Mucosa of descending colon (tissue), 3 donors: ENCODE results near the gene KRT73. TPM values are rescaled to one million over a fixed set of nuclear protein-coding genes. Genes with fewer than 3 reads are reported as not detected.

ENCODE experiments used
- ATAC-seq: fragments of 200-7000 bp; cut with Tn5 transposase; one replicate; pipeline ENCODE4 v1.9.1; 2020; ENCODE audit warnings: mild to moderate bottlenecking, moderate library complexity
- DNase-seq, 3 donors: peaks; one replicate each; pipeline ENCODE4 v3.0.0-alpha.2; 2020
- H3K36me3 ChIP-seq: fragments of 200-600 bp; one replicate; pipeline ENCODE4 v1.8.0; 2021; ENCODE audit warnings: low read depth, mild to moderate bottlenecking
- H3K4me1 ChIP-seq: fragments of 200-600 bp; one replicate; pipeline ENCODE4 v1.8.0; 2021; ENCODE audit warnings: low read depth, mild to moderate bottlenecking
- H3K4me3 ChIP-seq: fragments of 200-600 bp; one replicate; pipeline ENCODE4 v1.8.0; 2021; ENCODE audit warnings: mild to moderate bottlenecking
- H3K9me3 ChIP-seq: fragments of 200-600 bp; one replicate; pipeline ENCODE4 v1.8.0; 2021; ENCODE audit warnings: mild to moderate bottlenecking
- intact Hi-C, 2 donors: fragments of 100-400 bp; cut with DNase I in 1 of 2; cut with micrococcal nuclease in 1 of 2; formaldehyde crosslinking; loops; one replicate each; pipeline versions ENCODE4 v1.11.0 to v1.11.1; 2022; cut with DNase I, micrococcal nuclease
- total RNA-seq, 3 donors: library from RNA; stranded (reverse); fragmentation: NEBNext Ultra II Directional in 2 of 3; extraction: Animal tissue kit (Norgen Biotek cat#: 25700) in 2 of 3; gene quantifications; one replicate each; pipeline versions ENCODE4 v1.2.1 to v1.2.4, GENCODE V29; 2021 to 2023
- TF ChIP-seq, protein P1 (sequence below): fragments of 200-600 bp; IDR thresholded peaks from one replicate; pipeline ENCODE4 v1.8.0; 2022; ENCODE audit warnings: antibody characterized with exemption, mild to moderate bottlenecking
- donor health status: DM: no; HTN: no; CAD: no; lungs with moderate emphysema.
- donor health status: DM: no; HTN: no; CAD: no.
- donor health status: DM: no; HTN: yes; CAD: no.

KRT73 gene
- total RNA-seq, 3 donors from 2014 or later: not detected

DNA sequence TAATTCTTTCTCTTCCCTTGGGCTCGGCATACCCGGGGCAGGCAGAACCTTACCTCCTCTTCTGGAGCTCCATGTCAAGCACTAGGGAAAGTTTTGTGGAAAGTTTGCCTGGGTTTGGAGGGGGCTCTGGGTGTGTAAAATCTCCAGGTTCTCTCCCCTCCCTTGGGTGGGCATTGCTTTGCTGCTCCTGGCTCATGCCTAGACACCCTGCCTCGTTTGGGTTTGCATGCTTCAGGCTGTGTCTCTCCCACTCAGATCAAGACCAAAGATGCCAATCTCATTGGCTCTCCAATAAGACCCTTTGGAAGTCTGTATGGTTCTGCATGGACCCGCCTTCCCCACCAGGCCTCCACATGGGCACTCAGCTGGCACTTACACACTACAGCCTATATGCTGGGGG, 39.8 kb upstream of the KRT73 start:
- TF ChIP-seq, protein P1, sequence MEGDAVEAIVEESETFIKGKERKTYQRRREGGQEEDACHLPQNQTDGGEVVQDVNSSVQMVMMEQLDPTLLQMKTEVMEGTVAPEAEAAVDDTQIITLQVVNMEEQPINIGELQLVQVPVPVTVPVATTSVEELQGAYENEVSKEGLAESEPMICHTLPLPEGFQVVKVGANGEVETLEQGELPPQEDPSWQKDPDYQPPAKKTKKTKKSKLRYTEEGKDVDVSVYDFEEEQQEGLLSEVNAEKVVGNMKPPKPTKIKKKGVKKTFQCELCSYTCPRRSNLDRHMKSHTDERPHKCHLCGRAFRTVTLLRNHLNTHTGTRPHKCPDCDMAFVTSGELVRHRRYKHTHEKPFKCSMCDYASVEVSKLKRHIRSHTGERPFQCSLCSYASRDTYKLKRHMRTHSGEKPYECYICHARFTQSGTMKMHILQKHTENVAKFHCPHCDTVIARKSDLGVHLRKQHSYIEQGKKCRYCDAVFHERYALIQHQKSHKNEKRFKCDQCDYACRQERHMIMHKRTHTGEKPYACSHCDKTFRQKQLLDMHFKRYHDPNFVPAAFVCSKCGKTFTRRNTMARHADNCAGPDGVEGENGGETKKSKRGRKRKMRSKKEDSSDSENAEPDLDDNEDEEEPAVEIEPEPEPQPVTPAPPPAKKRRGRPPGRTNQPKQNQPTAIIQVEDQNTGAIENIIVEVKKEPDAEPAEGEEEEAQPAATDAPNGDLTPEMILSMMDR: no peak
- H3K36me3 ChIP-seq: no peaks in the 10 kb centered on the region

DNA sequence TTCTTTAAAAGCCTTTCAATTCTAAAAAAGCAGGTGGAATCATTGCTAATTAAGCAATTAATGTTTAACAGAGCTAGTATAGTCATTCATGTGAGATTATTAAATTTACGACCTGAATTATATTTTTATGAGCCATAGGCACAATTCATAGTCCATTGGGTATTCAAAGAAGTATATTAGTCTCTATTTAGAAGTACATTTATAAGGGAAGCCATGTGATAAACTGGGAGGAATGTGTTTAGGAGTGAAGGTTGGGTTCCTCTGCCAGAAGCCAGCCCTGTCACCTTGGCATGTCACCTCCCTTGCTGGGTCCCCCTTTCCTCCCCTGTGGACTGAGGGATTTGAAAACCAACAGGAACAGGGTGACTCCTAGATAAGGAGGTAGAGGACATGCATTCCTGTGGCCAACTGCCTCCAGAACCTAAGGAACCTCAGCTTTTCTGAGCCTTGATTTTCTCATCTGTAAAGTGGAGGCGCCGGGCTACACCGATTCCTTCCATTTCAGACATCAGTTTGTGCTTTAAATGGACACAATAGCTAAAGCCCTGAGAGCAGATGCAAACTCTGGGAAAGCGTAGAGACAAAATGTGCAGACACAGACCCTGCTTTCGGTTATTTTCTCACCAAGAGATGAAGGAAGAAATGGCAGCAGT, 39.0 kb upstream of the KRT73 start:
- Histone ChIP-seq H3K36me3 (no peaks in the 10 kb centered on the region), H3K4me3 (no peak overlapping the region), H3K9me3 (no peaks in the 10 kb centered on the region), H3K4me1 (no peaks in the 10 kb centered on the region)
- intact Hi-C loops: no loop called here
- DNase-seq (no peak), ATAC-seq (no peak)
- TF ChIP-seq, protein P1: no peak

More for the DNA sequence above, 39.8 kb upstream of the KRT73 start:
- intact Hi-C loops: no loop called here
- DNase-seq (no peak), ATAC-seq (no peak)
- no peaks in the 10 kb centered on the region for H3K9me3 ChIP-seq
- no peak overlapping the region for H3K4me3 ChIP-seq
- H3K4me1 ChIP-seq: no peaks in the 10 kb centered on the region

DNA sequence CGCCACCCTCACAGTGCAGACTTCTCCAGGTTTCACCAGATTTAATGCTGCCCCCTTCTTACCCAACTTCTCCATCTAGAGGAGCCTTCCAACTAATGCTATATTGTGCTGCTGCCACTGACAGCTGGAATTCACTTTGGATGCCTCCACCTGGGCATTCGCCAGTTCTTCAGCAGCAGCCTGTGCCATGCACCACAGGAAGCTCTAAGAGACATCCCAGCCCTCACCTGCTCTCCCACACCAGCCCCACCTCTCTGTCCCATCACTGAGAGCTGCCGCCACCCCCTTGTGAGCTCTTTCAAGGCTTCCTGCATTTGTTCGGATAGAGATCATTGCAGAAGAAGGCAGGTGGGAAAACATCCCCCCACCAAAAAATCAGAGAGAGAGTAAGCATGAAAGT, 38.3 kb upstream of the KRT73 start:
- no peaks in the 10 kb centered on the region for H3K36me3 ChIP-seq
- no peaks in the 10 kb centered on the region for H3K9me3 ChIP-seq
- intact Hi-C loops: no loop called here
- H3K4me3 ChIP-seq: no peak overlapping the region
- ATAC-seq (no peak), DNase-seq (no peak)
- TF ChIP-seq, protein P1: no peak
- no peaks in the 10 kb centered on the region for H3K4me1 ChIP-seq

DNA sequence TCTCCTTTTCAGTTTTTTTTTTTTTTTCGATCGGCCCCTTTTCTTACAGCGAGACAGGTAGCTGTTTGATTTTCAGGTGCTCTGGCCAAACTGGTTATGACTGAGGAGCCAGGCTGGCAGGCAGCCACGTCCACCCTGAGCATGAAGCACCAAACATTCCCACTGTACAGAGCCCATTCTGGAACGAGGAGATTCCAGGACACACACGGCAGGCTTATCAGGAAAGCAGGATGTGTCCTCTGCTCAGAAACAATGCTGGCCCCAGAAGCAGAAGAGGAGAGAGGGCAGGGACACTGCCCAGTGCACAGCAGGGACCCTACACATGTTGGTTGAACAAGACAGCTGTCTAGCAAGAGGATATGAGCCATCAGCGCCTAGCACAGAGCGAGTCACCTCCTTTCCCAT, 37.4 kb upstream of the KRT73 start:
- ATAC-seq (no peak), DNase-seq (no peak)
- Histone ChIP-seq H3K4me1 (no peaks in the 10 kb centered on the region), H3K4me3 (no peak overlapping the region), H3K36me3 (no peaks in the 10 kb centered on the region), H3K9me3 (no peaks in the 10 kb centered on the region)
- intact Hi-C loops: no loop called here
- TF ChIP-seq, protein P1: no peak

DNA sequence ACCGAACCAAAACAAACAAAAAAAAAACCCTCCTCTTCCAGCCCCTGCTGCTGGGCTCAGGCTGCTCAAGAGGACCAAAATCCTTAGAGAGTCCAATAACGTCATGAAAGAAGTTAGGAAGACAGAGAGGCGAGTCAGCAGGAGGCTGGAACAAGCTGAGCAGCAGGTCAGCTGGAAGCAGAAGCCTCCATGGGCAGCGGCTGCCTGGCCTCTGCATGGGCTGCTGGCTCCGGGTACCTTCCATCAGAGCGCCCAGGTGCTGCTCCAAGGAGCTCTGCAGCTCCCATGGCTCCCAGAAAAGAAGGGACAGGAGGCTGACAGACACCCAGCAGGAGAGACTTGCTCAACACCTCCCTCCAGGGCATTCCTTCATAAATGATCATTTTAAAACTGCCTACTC, 36.9 kb upstream of the KRT73 start:
- intact Hi-C loops: no loop called here
- no peaks in the 10 kb centered on the region for H3K9me3 ChIP-seq
- H3K4me1 ChIP-seq: peaks cover 5% of the 10 kb centered on the region
- H3K36me3 ChIP-seq: no peaks in the 10 kb centered on the region
- TF ChIP-seq, protein P1: no peak
- H3K4me3 ChIP-seq: no peak overlapping the region
- DNase-seq (no peak), ATAC-seq (no peak)
